ENCODE measurements around the gene TM4SF1.

DNA sequence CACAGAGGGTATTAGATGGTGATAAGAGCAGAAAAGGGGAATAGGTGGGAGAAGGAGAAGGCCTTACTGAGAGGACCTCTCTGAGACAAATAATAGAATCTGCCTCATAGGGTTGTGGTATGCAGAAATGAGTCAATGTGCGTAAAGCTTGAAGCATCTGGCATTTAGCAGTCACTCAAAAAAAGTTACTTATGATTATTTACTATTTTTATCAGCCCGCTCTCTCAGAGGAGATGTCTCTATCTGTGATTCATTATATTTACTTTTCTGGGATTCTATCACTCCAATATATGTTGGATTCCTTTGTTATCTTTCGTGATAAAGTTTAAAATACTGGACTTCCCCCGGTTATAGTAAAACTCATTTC is 4.6 kb upstream of the TM4SF1 start:
- TF ChIP-seq CTCF (IDR thresholded peaks at IDR 0.05) (no peak), EZH2 (IDR thresholded peaks at IDR 0.05; ENCODE audit: borderline replicate concordance, insufficient read depth, low read depth, low read length, poor library complexity, severe bottlenecking) (no peak)

Measured in B cell (primary cell).